ENCODE measurements around the gene IL1A.

The IL1A gene

DNA sequence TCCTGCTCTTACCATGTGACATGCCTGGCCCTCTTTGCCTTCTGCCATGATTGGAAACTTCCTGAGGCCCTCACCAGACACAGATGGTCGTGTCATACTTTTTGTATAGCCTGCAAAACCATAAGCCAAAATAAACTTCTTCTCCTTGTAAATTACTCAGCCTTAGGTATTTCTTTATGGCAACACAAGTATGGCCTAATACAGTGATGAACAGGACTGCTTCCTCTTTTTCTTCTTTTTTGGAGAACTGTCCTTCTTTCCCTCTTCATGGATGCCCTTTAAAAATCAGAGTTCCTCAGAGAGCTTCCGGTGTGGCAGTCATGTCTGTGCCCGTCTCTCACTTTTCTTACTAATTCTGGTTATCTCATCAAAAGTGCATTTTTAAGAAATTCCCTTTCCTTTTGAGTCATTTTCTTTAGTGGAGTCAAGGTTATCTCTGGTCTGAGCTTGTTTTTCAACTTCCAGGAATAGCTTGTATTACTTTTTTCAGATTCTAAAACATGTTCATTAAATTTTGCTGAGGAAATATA lies 9.2 kb upstream of the IL1A start:
- in situ Hi-C loops (cut with MboI; ENCODE audit: low sequenced_read_pairs) = no loop called here

DNA sequence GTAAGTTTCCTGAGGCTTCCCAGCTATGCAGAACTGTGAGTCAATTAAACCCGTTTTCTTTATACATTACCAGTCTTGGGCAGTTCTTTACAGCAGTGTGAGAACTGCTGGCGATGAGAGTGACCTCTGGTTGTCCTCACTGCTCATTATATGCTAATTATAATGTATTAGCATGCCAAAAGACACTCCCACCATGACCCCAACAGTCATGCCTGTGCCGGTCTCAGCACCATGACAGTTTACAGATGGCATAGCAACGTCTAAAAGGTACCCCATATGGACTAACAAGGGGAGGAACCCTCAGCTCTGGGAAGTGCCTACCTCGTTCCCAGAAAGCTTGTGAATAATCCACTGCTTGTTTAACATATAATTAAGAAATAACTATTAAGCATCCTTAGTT lies 8.1 kb upstream of the IL1A start:
- in situ Hi-C loops (cut with MboI; ENCODE audit: low sequenced_read_pairs) = no loop called here

DNA sequence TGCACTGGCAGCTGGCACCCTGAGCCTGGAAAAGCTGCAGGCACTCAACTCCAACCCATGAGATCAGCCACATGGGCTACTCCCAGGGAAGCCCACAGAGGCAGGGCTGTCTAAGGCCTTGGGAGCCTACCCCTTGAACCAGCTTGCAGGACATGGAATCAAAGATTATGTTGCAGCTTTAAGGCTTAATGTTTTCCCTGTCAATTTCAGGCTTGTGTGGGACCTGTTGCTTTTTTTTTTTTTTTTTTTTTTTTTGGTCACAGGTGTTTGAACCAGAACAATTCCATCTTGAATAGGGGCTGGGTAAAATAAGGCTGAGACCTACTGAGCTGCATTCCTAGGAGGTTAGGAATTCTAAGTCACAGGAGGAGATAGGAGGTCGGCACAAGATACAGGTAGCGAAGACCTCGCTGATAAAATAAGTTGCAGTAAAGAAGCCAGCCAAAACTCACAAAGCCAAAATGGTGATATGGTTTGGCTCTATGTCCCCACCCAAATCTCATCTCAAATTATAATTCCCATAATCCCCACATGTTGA lies 7.5 kb upstream of the IL1A start:
- in situ Hi-C loops (cut with MboI; ENCODE audit: low sequenced_read_pairs) = no loop called here

DNA sequence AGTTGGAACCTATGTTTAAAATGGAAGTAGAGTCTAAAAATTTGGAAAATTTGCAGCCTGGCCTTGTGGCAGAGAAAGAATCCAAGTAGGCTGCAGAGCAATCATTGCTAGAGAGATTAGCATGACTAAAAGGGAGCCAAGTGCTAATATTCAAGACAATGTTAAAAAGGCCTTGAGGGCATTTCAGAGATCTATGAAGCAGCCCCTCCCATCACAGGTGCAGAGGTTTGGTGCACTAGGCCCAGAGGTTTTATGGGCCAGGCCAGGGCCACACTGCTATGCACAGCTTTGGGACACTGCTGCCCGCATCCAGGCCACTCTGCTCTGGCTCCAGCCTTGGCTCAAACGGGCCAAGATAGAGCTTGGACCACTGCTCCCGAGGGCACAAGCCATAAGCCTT lies 6.7 kb upstream of the IL1A start:
- in situ Hi-C loops (cut with MboI; ENCODE audit: low sequenced_read_pairs) = no loop called here

DNA sequence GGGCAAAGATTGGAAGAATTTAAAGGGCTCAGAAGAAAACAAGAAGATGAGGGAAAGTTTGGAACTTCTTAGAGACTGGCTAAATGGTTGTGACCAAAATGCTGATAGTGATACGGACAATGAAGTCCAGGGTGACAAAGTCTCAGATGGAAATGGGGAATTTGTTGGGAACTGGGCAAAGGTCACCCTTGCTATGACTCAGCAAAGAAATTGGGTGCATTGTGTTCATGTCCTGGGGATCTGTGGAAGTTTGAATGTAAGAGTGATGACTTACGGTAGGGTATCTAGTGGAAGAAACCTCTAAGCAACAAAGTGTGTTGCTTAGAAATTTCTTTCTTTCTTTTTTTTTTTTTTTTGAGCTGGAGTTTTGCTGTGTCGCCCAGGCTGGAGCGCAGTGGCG lies 6.0 kb upstream of the IL1A start:
- in situ Hi-C loops (cut with MboI; ENCODE audit: low sequenced_read_pairs) = no loop called here

DNA sequence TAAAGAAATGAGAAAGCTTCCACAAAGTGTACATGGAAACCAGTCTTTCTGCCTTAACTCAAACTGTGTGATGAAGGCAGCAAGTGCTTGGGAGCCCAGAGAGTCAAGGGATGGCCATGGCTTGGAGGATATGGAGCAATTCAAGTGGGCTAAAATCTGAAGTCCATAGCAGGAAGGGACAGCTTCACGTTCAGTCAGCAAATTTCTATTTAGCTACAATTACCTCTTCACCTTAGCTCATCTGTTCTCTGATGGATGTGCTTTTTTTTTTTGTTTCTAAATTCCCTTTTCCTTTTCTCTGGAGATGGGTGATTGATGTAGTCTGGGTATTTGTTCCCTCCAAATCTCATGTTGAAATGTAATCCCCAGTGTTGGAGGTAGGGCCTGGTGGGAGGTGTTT lies 4.9 kb upstream of the IL1A start:
- in situ Hi-C loops (cut with MboI; ENCODE audit: low sequenced_read_pairs) = no loop called here

DNA sequence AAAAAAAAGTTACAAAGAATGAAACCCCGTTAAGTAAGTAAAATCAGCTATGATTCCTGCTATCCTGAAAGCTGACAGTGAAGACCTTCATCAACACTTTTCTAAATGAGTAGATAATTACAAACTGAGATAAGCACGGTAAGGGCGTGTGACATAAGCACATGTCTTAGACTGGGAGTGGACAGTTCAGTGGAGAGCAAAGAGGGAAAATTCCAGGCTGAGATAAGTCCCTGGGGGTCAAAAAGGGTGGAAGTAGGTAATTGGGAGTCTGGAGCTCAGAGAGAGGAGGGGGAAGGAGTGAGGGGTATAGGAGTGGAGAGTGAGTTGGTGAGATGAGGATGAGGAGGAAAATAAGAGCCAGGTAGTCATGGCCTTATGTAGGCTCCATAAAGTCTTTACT lies 4.4 kb upstream of the IL1A start:
- in situ Hi-C loops (cut with MboI; ENCODE audit: low sequenced_read_pairs) = no loop called here

DNA sequence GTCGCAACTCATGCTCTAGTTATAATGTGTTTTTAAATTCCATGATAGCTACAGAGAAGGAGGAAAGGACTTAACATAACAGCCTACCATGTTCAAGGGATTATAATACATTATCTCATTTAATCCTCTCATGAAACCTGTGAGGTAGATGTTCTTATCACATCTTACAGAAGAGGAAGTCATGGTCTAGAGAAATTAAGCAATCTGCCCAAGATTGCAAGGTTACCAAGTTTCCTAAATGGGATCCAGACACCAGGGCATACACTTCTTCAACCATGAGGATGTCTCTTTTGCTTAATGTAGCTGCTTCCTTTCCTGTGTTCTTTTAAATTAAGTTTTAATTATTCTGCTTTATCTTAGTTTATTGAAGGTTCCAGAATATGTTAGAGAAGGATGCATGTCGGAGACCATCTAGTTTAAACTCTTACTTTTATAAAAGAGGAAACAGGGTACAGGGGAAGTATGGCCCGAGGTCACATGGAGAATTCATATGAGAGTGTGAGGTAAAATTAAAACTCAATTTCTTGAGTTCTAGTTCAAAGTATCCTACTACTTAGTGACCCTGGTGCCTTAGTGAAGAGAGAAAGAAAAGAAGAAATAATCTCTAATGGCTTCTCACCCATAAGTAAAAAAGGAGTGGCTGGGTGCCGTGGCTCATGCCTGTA lies 3.6 kb upstream of the IL1A start:
- in situ Hi-C loops (cut with MboI; ENCODE audit: low sequenced_read_pairs) = no loop called here

DNA sequence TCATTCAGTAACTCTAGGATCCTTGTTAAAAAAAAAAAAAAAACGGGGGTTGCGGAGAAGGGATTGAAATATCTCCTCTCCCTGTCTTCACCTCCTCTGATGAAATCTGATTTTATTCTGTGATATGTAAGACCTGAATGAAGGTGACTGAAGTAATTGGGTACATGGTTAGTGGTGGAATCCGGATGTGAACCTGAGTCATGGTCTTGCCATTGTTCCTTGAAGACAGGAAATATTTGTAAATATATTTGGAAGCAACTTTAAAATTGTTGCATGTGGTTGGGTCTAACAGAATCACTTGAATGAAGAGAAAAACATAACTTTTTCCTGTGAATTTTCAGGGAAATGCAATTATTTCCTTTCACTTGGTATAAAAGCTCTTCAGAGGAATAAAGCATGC lies 3.0 kb upstream of the IL1A start:
- in situ Hi-C loops (cut with MboI; ENCODE audit: low sequenced_read_pairs) = no loop called here

DNA sequence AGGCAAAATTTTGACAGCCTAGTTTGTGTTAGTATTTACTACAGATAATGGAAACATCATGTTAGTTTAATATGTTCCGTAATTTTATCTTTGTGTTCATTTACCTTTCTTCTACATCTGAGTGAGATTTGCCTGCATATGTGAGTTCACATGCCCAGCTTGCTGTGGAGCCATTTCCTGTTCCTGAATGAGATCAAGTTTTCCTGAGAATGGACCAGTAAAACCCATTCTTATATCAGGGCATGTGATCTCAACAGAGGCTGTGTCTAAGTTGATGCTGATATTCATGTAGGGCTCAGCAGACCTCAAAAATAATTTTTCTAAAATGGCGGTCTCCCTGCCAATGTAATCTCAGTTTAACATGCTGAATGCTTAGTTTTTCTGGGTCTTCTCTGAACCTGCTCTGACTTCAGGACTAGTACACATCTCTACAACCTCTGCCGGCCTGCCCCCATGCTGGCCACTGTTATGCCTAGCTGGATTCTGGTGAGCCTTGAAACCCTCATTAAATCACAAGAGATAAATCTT lies 1.0 kb downstream of the IL1A start:
- in situ Hi-C loops (cut with MboI; ENCODE audit: low sequenced_read_pairs) = no loop called here

DNA sequence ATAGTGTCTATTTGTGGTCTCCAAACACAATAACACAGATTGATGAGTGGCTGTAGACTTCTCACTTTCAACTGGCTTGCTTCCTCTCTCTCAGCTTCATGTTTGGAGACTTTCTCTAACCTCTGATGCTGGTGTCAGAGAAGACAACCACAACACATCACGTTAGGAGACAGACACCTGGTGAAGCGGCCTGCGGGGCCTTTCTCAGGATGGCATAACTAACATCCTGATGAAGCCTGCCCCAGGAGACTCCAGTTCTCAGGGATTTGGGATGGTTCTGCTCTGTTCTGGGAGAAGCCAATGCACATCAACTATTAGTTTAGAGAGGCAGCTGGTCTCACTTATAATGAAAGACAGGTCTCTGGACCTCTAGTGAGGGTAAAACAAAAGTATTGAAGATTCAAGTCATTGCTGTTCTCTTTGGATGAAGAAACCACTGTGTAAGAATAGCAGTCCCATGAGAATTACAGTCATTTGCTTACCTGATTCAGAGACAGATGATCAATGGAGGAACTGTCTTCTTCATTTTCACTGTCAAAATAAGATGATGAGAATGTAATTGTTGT lies 2.0 kb downstream of the IL1A start:
- in situ Hi-C loops (cut with MboI; ENCODE audit: low sequenced_read_pairs) = no loop called here

DNA sequence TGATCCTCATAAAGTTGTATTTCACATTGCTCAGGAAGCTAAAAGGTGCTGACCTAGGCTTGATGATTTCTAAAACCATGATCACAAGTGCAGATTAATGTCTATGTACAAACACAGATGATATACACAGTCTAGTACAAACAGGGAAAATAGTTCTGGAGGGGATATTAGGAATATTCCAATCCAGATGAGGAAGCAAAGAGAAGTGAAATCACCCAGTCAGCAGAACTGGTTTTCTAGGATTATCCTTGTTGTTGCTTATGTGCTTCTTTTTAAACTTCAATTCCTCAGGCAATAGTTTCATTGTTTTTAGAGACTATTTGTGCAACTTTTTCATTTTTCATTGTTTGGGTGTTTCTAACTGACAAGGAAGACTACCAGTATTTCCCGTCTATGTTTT lies 4.7 kb downstream of the IL1A start:
- in situ Hi-C loops (cut with MboI; ENCODE audit: low sequenced_read_pairs) = no loop called here

DNA sequence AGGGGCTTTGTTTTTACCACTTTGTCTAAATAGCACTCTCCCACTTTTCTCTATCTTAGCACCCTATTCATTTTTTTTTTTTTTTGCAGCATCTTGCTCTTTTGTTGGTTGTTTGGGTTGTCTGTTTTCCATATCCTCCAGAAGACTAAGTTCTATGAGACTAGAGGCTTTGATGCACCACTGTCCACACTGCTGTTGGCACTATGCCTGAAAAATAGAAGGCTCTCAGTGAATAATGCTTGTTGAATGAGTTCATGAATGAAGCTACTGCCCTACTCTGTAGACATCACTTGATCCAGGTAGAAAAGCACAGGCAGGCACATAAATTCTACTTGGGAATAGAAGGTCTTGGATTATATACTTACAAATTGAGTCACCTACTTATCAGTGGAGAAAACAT lies 7.3 kb downstream of the IL1A start:
- in situ Hi-C loops (cut with MboI; ENCODE audit: low sequenced_read_pairs) = no loop called here

DNA sequence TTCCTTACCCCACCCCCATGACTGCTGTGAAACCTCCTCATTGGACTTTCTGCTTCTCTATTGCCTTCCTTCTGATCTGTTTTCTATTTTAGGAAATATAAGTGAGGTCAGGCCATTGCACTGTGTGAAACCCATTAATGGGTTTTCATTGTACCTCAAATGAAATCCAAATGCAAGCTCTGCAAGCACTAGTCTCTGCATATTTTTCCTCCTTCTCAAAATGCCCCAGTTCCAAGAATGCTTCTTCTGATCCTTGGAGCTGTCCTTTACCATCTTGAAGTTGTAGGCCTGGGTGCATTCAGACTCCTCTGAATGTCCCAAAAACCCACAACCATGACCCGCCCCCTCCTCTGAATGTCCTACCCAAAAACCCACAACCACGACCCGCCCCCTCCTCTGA lies 8.2 kb downstream of the IL1A start:
- in situ Hi-C loops (cut with MboI; ENCODE audit: low sequenced_read_pairs) = no loop called here

DNA sequence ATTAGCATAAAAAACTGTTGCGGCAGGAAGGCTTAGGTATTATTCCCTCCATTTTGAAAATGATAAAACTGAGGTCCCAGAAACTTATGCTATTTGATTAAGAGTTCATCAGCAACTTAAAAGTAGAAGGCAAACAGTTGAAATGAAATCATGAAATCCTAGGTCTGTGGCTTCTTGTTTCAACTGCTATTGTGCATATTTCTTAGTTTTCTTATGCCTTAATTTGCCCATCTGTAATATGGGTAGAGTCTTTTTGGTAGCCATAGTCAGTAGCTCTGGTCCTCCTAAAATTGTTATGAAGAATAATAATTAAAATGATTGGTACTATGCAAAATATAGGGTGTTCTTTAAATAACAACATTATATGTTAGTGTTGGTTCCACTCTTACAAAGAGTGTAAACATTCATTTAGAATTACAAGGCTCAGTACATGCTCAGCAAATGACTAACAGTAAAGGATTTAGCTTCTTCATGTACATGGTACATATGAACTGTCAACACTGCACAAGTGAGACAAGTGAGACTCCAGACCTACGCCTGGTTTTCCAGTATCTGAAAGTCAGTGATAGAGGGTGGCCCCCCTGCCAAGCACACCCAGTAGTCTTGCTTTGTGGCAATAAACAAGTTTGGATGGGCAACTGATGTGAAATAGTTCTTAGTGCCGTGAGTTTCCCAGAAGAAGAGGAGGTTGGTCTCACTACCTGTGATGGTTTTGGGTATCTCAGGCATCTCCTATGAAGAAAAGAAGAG lies 9.6 kb downstream of the IL1A start:
- in situ Hi-C loops (cut with MboI; ENCODE audit: low sequenced_read_pairs) = no loop called here

DNA sequence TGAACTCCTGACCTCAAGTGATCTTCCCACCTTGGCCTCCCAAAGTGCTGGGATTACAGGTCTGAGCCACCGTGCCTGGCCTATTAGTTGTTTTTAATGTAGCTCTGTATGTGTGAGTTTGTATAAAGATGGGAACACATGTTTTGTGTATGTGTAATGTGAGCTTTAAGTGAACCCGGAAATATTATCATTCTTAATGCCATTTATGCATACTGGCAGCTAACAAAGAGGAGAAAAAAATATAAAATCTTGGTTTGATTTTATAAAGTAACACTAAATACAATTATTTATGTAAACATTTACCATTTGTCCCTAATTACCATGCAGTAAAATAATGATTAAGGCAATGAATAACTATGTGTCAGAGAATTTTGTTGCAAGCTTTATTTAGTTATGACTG lies 10.7 kb downstream of the IL1A start:
- in situ Hi-C loops (cut with MboI; ENCODE audit: low sequenced_read_pairs) = no loop called here

DNA sequence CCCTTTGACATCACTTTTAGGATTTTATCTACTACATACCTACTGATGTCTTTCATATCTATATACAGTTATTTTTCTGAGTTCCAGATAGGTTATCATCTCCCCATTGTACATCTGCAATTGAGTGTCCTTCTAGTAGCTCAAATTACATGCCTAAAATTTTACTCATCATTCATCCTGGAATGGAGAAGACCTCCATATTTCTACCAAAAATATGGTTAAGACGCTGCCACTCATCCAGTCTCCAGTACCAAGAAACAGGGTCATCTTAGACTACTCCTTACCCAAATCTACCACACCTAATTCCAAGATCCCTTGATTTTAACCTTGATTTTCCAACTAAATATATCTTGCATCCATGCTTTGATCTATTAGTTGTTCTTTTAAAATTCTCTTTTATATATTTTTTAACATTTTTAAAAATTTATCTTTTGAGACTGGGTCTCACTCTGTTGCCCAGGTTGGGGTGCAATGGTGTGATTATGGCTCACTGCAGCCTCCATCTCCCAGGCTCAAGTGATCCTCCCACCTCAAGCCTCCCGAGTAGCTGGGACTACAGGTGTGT lies 11.3 kb downstream of the IL1A start:
- in situ Hi-C loops (cut with MboI; ENCODE audit: low sequenced_read_pairs) = no loop called here

DNA sequence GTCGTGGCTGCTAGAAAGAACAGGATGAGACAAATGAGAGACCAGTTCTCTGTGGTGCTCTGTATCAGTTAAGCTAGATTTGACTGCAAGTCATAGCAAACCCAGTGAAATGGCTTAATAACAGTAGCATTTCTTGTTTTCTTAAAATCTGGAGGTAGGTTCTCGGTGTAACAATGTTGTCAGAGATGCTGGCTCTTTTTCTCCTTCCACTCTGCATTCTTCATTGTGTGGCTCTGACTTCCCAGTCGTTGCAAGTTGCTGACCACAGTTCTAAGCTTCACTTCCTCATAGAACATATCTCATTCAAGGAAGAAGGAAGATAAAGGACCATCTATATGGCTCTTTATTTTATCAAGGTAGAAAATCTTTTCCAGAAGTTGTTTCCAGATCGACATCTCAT lies 12.0 kb downstream of the IL1A start:
- in situ Hi-C loops (cut with MboI; ENCODE audit: low sequenced_read_pairs) = no loop called here

DNA sequence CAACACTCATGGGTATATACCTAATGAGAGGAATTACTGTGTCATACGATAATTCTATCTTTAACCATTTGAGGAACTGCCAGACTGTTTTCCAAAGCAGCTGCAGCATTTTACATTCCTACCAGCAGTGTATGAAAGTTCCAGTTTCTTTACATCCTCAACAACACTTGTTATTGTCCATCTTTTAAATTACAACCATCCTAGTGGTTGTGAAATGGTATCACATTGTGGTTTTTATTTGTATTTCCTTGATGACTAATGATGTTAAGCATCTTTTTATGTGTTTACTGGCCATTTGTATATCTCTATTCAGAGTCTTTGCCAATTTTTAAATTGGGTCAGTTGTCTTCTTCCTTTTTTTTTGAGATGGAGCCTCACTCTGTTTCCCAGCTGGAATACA lies 15.9 kb downstream of the IL1A start:
- in situ Hi-C loops (cut with MboI; ENCODE audit: low sequenced_read_pairs) = no loop called here

DNA sequence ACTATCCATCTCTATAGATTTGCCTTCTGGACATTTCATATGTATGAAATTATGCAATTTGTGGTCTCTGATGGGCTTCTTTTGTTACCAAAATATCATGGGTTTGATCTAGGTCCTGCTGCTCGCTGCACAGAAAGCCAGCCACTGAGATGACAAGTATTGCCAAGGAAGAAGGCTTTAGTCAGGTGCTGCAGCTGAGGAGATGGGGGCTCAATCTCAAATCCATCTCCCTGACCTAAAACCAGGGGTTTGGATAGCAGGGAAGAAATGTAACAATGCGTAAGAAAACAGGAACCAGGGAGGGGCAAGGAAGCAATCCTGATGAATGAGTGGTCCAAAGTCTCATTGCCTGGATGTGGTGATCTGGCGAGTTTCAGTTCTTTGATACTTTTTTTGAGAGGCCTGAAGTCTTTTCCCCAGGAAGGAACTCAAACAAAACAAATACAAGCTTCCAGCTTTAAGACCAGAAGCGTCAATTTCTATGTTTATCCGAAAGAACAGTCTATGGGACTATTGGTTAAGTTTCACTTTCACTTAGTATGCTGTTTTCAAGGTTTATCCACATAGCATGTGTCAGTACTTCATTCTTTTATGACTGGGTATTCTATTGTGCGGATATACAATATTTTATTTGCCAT lies 16.5 kb downstream of the IL1A start:
- in situ Hi-C loops (cut with MboI; ENCODE audit: low sequenced_read_pairs) = no loop called here

DNA sequence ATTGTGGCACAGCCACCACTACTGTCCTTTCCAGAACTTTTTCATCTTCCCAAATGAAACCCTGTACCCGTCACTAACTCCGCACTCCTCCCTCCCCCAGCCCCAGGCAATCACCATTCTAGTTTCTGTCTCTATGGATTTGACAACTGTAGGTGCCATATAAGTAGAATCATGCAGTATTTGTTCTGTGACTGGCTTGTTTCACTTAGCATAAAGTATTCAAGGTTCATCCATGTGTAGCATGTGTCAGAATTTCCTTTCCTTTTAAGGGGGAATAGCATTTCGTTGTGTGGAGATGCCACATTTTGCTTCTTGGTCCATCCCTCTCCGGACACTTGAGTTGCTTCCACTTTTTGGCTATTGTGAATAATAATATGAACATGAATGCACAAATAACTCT lies 19.0 kb downstream of the IL1A start:
- in situ Hi-C loops (cut with MboI; ENCODE audit: low sequenced_read_pairs) = no loop called here
